Astrocyte (in vitro differentiated cells and primary cell): ENCODE measurements around the gene SPRR1A. TPM values are rescaled to one million over a fixed set of nuclear protein-coding genes. Genes with fewer than 3 reads are reported as not detected.
"Not testable (repeated sequence)": the region's sequence is repeated elsewhere in the genome, so short reads cannot be mapped to it uniquely, and the experiment has no call there.

Experiments used
- DNase-seq: peaks from one replicate; pipeline ENCODE4 v3.0.0-alpha.2; 2010; ENCODE audit warnings: low read depth
- FAIRE-seq: peaks from 2 replicates; lab custom pipeline; 2011; peaks lifted over from hg19 to GRCh38; lab: Jason Lieb, UNC
- H2AFZ ChIP-seq: 2 replicates; pipeline ENCODE4 v1.6.0; 2012; ENCODE audit warnings: low read depth, low read length, inconsistent platforms
- H3K27ac ChIP-seq: 2 replicates; pipeline ENCODE4 v1.5.1; 2011; ENCODE audit warnings: low read depth, low read length, inconsistent platforms
- H3K27me3 ChIP-seq: 2 replicates; pipeline ENCODE4 v1.6.0; 2011; ENCODE audit warnings: low read length, inconsistent platforms; ENCODE audit not compliant: insufficient read depth
- H3K36me3 ChIP-seq: 2 replicates; pipeline ENCODE4 v1.5.1; 2011; ENCODE audit warnings: low read length, inconsistent platforms; ENCODE audit not compliant: insufficient read depth
- H3K4me1 ChIP-seq: 2 replicates; pipeline ENCODE4 v1.5.1; 2011; ENCODE audit warnings: low read length, inconsistent platforms; ENCODE audit not compliant: insufficient read depth
- H3K4me2 ChIP-seq: 2 replicates; pipeline ENCODE4 v1.6.0; 2012; ENCODE audit warnings: low read length, inconsistent platforms
- H3K4me3 ChIP-seq: 2 replicates; pipeline ENCODE4 v1.5.1; 2011; ENCODE audit warnings: low read depth, mild to moderate bottlenecking, low read length, inconsistent platforms; ENCODE audit not compliant: insufficient read depth
- H3K79me2 ChIP-seq: 2 replicates; pipeline ENCODE4 v1.6.0; 2012; ENCODE audit warnings: mild to moderate bottlenecking, low read length, inconsistent platforms; ENCODE audit not compliant: insufficient read depth
- H3K9ac ChIP-seq: 2 replicates; pipeline ENCODE4 v1.6.0; 2012; ENCODE audit warnings: mild to moderate bottlenecking, low read length, inconsistent platforms
- H3K9me3 ChIP-seq: 2 replicates; pipeline ENCODE4 v1.5.1; 2012; ENCODE audit warnings: low read depth, mild to moderate bottlenecking, low read length, inconsistent platforms; ENCODE audit not compliant: insufficient read depth
- H4K20me1 ChIP-seq: 2 replicates; pipeline ENCODE4 v1.6.0; 2012; ENCODE audit warnings: low read length, inconsistent platforms; ENCODE audit not compliant: insufficient read depth
- H3K27ac Mint-ChIP-seq: one replicate; pipeline ENCODE4 v1.8.0; 2021; ENCODE audit warnings: mild to moderate bottlenecking, mixed read lengths; ENCODE audit not compliant: unreplicated experiment
- H3K27me3 Mint-ChIP-seq: one replicate; pipeline ENCODE4 v1.8.0; 2021; ENCODE audit warnings: low read depth, mixed read lengths; ENCODE audit not compliant: unreplicated experiment
- H3K36me3 Mint-ChIP-seq: one replicate; pipeline ENCODE4 v1.8.0; 2021; ENCODE audit warnings: low read depth, mixed read lengths; ENCODE audit not compliant: unreplicated experiment
- H3K4me1 Mint-ChIP-seq: one replicate; pipeline ENCODE4 v1.8.0; 2021; ENCODE audit warnings: low read depth, mixed read lengths; ENCODE audit not compliant: unreplicated experiment
- H3K4me3 Mint-ChIP-seq: one replicate; pipeline ENCODE4 v1.8.0; 2021; ENCODE audit warnings: mild to moderate bottlenecking, moderate library complexity, mixed read lengths; ENCODE audit not compliant: unreplicated experiment
- H3K9me3 Mint-ChIP-seq: one replicate; pipeline ENCODE4 v1.8.0; 2021; ENCODE audit warnings: mild to moderate bottlenecking, mixed read lengths; ENCODE audit not compliant: unreplicated experiment
- CTCF ChIP-seq: IDR thresholded peaks from 2 replicates; pipeline ENCODE4 v1.5.1; 2011; ENCODE audit warnings: low read depth, mild to moderate bottlenecking, inconsistent platforms, low read length, moderate library complexity; ENCODE audit not compliant: insufficient read depth
- EZH2 ChIP-seq: IDR thresholded peaks from 2 replicates; pipeline ENCODE4 v1.6.1; 2012; ENCODE audit warnings: mild to moderate bottlenecking, low read length, inconsistent platforms; ENCODE audit not compliant: insufficient read depth
- total RNA-seq: library from RNA; stranded (reverse); gene quantifications from 2 replicates; pipeline ENCODE4 v1.2.1, GENCODE V29; 2021

The SPRR1A gene
- total RNA-seq, 1 donor from 2014 or later = not detected

GRCh38 chr1:152999818-153000217 is 15.9 kb downstream of the SPRR1A start:
- Mint-ChIP-seq H3K27me3 (peaks cover 10% of the 10 kb centered on the region), H3K4me3 (no peak overlapping the region), H3K36me3 (no peaks in the 10 kb centered on the region), H3K4me1 (no peaks in the 10 kb centered on the region), H3K27ac (no peak overlapping the region), H3K9me3 (peaks cover 5% of the 10 kb centered on the region)
- no peak for TF ChIP-seq CTCF
- TF ChIP-seq EZH2 = no peak
- Histone ChIP-seq H4K20me1 (no peaks in the 10 kb centered on the region), H3K9me3 (peaks cover 5% of the 10 kb centered on the region), H3K27me3 (no peaks in the 10 kb centered on the region), H3K36me3 (no peaks in the 10 kb centered on the region), H3K4me3 (no peak overlapping the region), H3K27ac (no peak overlapping the region), H3K9ac (no peak overlapping the region), H3K79me2 (no peaks in the 10 kb centered on the region), H3K4me2 (no peak overlapping the region), H2AFZ (no peak overlapping the region), H3K4me1 (no peaks in the 10 kb centered on the region)
- FAIRE-seq (no peak), DNase-seq (no peak)

GRCh38 chr1:153000294-153000693 is 16.4 kb downstream of the SPRR1A start:
- FAIRE-seq (no peak), DNase-seq (no peak)
- H3K36me3 Mint-ChIP-seq = no peaks in the 10 kb centered on the region
- H3K27me3 ChIP-seq = no peaks in the 10 kb centered on the region
- no peak overlapping the region for H3K9ac ChIP-seq
- no peak overlapping the region for H3K4me3 Mint-ChIP-seq
- no peak overlapping the region for H3K27ac ChIP-seq
- H3K4me1 Mint-ChIP-seq = no peaks in the 10 kb centered on the region
- no peak overlapping the region for H3K27ac Mint-ChIP-seq
- no peak overlapping the region for H3K4me3 ChIP-seq
- H3K4me1 ChIP-seq = no peaks in the 10 kb centered on the region
- no peaks in the 10 kb centered on the region for H4K20me1 ChIP-seq
- peaks cover 10% of the 10 kb centered on the region for H3K27me3 Mint-ChIP-seq
- H3K4me2 ChIP-seq = no peak overlapping the region
- H2AFZ ChIP-seq = no peak overlapping the region
- peaks cover 4% of the 10 kb centered on the region for H3K9me3 Mint-ChIP-seq
- H3K9me3 ChIP-seq = peaks cover 5% of the 10 kb centered on the region
- H3K79me2 ChIP-seq = no peaks in the 10 kb centered on the region
- H3K36me3 ChIP-seq = no peaks in the 10 kb centered on the region
- TF ChIP-seq EZH2 (no peak), CTCF (no peak)

GRCh38 chr1:153001382-153001781 is 17.5 kb downstream of the SPRR1A start, which contains the start of gene SPRR3:
Gene SPRR3 (plus strand): TSS chr1:153001749. CDS start chr1:153003021, 1,272 bp downstream.
- Mint-ChIP-seq H3K36me3 (no peaks in the 10 kb centered on the region), H3K4me3 (no peak within 1 kb of the TSS), H3K27ac (no peak within 1 kb of the TSS), H3K4me1 (no peaks in the 10 kb centered on the region), H3K27me3 (peaks cover 10% of the 10 kb centered on the region), H3K9me3 (no peaks in the 10 kb centered on the region)
- H3K4me3 ChIP-seq = no peak within 1 kb of the TSS
- H3K9me3 ChIP-seq = peaks cover 5% of the 10 kb centered on the region
- no peak within 1 kb of the TSS for H3K9ac ChIP-seq
- no peak within 1 kb of the TSS for H2AFZ ChIP-seq
- H3K27ac ChIP-seq = no peak within 1 kb of the TSS
- no peak for DNase-seq
- H3K27me3 ChIP-seq = no peaks in the 10 kb centered on the region
- TF ChIP-seq CTCF (no peak), EZH2 (no peak)
- no peak within 1 kb of the TSS for H3K4me2 ChIP-seq
- no peaks in the 10 kb centered on the region for H3K4me1 ChIP-seq
- FAIRE-seq = no peak
- no peaks in the 10 kb centered on the region for H3K36me3 ChIP-seq
- H4K20me1 ChIP-seq = no peaks in the 10 kb centered on the region
- H3K79me2 ChIP-seq = no peaks in the 10 kb centered on the region

- H3K4me1 Mint-ChIP-seq, H4K20me1 ChIP-seq, H3K9ac ChIP-seq, H3K4me1 ChIP-seq, H3K27me3 ChIP-seq, H3K27me3 Mint-ChIP-seq, H3K36me3 ChIP-seq, H3K79me2 ChIP-seq, H3K27ac Mint-ChIP-seq, H3K27ac ChIP-seq, H3K9me3 ChIP-seq, H3K4me3 ChIP-seq, H3K36me3 Mint-ChIP-seq, DNase-seq, H3K9me3 Mint-ChIP-seq, FAIRE-seq, H3K4me2 ChIP-seq, H3K4me3 Mint-ChIP-seq, H2AFZ ChIP-seq: not testable (repeated sequence)
Measured at GRCh38 chr1:153011235-153011758, 27.4 kb downstream of the SPRR1A start.
